IPS DF 19.7 (cell line): ENCODE results near the gene FBXL15.
"Not testable (repeated sequence)": the region's sequence is repeated elsewhere in the genome, so short reads cannot be mapped to it uniquely, and the experiment has no call there.

ENCODE experiments used
- DNase-seq: peaks from one replicate; pipeline ENCODE4 v3.0.0-alpha.2; 2013; ENCODE audit warnings: low read depth, low spot score

Gene FBXL15

DNA sequence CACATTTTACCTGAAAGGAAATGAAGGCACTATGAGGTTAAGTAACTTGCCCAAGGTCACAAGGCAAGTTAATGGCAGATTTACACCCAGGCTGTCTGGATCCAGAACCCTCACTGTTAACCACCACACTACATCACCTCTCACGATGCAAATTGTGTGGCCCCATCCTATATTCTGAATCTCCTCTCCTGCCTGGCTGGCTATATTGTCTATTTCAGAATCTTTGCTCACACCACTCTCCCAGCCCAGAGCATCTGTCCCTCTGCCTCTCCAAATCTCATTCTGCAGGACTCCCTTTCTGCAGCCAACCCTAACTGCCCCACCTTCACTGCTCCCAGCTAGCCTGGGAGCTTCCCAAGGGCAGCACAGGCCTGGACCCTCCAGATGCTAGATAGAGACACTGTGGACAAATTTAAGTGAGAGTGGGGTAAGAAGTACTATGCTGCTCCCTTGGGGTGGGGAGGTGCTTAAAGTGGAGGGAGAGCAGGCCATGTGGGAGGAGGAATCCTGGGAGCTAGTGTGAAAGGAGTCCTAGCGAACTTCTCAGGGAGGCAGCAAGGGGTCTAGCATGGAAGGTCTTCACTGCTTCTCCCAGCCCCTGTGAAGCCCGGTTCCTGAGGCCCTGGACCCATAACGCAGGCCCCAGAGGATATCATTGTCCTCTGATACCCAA lies 11.0 kb downstream of the FBXL15 start:
- no peak for DNase-seq

DNA sequence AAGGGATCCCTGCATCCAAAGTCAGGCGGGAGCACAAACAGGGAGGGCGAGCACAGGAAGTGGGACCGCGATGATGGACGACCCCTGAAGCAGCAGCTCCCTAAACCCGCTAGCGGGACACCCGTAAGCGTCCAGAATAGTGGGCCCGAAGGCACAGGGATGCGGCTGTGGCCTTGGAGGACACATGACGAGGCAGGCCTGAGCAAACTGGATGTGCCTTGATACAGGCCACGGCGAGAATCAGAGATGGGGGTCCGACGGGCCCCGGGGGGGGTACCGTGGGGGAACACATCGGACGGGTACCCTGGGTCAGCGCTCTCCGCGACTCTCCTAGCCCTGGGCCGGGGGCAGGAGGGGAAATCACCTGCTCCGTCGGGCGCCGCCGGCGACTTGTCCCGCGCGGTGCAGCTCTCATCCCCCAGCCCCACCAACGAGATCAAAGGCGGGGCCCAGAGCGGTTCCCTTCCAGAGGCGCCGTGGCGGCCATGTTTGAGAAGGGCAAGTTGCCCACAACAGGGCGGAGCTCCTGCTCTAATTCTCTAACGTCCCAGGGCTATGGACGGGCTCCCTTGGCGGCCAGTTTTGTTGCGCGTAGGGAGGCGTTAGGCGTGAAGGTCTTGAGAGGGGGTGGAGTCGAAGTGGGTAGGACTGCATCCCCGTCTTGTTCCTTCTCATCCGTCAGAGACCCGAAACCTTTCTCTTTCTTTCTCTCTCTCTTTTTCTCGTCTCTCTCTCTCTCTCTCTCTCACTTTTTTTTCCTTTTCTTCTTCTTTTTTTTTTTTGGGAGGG lies 11.7 kb downstream of the FBXL15 start, which contains the start of gene CUEDC2:
Gene CUEDC2, minus strand, starts transcription at position 413 of the 789 bp plus-strand sequence. CDS start 7,386 bp downstream, outside the sequence.
- DNase-seq: peak; percentile 90

DNA sequence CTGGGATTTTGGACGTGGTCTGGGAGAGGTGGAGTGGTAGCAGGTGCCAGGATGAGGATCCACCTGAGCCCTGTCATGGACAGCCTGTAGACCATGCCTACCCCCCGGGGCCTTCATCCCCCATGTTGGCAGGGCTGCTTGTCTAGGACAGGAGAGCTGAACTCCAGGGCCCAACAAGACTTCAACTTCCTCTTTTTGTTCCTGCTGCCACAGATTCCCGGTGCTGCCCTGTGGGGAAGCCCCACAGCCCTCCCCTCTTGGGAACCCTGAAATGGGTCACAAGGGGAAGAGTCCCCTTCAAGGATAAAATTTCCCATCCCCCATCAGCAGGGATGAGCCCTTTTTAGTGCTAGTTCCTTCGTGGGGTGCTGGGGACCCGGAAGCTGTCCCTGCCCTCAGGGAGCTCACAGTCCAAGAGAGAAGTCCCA lies 13.0 kb downstream of the FBXL15 start:
- DNase-seq: no peak

DNA sequence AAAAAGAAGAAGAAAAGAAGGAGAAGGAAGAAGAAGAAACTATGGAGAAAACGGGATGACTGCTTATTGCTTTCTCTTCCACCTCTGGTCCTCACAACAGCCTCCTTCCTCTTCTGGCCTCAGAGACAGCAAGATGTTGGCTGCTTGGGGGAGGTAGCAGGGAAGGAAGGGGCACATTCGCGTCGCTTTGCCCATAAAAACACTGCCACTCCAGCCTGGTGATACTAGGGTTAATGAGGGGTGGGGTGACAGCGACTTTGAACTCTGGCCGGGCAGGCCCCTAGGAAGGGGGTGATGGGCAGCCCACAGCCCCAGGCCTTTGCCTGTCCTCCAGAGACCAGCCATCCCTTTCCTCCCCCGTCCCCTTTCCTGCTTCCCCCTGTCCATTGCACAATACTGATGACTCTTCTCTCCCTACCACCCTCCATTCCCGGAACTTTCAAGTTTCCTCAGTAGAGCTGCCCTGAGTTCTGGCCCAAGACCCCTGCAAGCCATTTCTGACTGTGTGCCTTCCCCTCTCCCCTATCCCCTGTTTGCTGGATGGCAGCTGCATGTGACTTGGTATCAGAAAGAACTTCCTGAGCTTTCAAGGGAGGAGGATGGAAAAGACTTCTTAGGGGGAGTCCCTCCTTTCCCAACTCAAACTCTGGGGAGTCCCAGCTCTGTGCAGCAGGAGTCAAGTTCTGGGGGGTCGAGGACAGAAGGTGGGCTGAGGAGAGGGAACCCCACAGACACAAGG lies 13.9 kb downstream of the FBXL15 start:
- DNase-seq: no peak

DNA sequence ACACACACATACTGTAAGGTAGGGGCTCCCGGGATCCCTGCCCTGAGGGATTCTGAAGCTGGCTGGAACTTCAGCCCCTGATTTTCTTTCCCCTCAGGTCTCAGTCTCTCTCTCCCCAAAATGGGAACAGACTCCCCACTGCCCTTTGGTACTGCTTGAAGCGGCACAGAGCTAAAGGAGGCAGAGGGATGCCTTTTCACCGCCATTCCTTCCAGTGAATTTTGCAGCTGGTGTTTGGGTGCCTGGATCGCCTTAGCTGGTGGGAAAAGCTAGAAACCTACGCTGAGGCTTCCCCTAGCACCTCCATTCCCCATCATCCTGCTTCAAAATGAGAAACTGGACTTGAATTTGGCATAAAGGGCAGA lies 14.5 kb downstream of the FBXL15 start:
- DNase-seq: no peak

DNA sequence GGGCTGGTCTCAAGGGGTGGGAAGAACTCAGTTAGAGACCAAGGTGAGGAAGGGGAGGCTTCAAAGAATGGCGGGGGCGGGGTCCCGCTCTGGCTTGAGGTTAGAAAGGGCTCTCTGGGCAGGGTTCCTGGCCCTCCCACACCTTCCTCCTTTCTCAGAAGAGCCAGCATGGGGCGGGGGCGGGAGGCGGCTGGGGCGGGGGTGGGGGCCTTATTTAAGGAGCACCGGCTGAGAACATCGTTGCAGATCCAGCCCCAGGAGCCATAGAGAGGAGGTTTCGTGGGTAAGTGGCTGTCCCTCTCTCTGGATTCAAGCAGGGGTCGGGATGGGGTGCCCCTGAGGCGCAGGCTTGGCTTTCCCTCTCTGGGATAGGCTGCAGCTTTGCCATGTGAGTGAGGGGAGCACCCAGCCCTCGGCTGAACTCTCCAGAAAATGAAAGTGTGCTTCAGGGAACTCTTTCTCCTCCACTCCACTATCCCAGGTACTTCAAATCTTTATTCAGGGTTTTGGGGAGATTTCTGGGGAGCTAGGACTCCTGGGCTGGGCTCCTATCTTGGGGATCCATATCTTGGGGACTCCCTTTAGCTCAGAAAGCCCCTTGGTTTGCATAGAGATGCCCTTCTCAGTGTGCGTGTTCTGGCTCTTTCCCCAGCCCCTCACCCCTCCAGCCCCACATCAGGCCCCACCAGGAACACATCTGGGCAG lies 15.0 kb downstream of the FBXL15 start:
- DNase-seq: no peak

DNA sequence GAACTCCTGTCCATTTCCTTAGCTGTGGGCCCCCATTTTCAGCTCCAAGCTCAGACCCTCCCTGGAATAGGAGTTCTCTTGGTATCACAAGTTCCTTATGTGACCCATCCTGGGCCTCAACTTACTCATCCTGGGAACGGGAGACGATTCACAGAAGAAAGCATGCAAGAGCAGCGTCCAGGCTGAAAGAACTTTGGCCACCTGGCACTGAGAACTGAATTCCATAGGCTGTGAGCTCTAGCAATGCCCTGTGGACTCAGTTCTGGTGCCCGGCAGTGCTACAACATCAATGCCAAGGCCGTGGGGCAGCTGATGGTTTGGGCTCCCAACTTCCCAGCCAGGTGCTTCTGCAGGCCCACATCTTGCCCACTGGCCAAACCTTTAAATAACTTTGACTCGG lies 15.7 kb downstream of the FBXL15 start:
- DNase-seq: no peak

DNA sequence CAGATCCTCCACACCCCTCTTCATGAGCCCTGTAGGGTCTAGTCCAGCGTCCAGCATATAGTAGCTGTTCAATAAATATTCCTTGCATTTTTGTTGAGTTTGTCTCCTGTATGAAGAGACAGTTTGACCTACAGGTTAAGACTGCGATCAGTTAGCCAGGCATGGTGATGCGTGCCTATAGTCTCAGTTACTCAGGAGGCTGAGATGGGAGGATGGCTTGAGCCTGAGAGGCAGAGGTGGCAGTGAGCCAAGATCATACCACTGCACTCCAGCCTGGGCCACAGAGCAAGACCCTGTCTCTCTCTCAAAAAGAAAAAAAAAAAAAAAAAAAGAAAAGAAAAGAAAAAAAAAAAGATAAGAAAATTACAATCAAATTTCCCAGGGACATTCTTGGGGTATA lies 16.9 kb downstream of the FBXL15 start:
- DNase-seq: no peak

DNA sequence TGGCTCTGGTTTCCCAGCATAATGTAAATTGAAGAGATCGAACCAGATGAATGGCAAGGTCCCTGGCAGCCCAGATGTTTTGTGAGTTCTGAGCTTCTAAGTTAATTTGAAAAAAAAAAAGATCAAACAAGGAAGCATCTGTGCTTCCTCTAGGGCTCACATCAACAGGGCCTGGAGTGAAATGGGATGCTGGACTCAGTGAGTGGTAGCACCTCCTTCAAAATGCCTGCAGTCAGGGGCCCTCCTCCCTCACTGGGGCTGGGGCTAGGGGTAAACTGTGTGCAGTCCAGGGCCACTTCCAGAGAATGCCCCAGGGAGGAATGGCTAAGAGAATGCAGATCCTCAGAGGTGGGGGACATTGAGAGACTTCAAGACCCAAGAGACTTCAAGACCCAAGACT lies 17.7 kb downstream of the FBXL15 start:
- DNase-seq: no peak

DNA sequence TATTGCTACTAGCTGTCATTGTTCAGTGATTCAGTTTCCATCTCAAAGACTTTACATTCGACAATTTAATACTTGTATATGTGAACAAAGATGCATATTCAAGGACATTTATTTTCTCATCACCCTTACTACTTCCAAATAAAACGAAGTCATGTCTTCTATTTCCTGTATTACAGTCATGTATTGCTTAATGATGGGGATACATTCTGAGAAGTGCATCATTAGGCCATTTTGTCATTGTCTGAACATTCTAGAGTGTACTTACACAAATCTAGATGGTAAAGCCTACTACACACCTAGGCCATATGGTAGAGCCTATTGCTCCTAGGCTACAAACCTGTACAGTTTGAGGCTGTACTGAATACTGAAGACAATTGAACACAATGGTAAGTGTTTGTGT lies 24.2 kb downstream of the FBXL15 start:
- DNase-seq: no peak

DNA sequence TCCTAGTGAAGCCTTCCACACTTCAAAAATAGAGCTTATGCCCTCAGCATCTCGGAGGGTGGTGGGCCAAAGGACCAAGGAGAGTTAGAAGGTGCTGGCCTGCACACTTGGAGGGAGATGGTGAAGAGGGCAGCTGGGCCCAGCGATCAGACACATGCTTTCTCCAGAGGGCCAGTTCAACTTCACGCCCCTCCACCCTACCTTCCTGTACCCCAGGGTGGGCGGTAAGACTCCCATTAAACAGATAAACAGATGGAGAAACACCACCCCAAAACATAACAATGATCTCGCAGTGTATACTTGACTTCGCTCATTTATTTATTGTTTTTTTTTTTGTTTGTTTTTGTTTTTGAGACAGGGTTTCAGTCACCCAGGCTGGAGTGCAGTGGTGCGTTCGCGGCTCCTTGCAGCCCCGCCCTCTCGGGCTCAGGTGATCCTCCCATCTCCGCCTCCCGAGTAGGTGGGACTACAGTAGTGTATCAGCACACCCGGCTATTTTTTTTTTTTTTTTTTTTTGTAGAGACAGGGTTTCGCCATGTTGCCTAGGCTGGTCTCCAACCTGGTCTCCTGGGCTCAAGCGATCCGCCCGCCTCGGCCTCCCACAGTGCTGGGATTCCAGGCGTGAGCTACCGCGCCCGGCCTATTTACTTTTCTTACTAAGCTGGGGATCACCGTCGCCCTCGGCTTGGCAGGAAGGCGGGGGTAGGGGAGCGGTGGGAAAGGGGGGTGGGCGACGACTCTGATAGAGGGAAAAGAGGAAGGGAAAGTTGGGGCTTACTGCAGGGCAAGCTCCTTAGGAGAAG lies 28.9 kb downstream of the FBXL15 start:
- no peak for DNase-seq

DNA sequence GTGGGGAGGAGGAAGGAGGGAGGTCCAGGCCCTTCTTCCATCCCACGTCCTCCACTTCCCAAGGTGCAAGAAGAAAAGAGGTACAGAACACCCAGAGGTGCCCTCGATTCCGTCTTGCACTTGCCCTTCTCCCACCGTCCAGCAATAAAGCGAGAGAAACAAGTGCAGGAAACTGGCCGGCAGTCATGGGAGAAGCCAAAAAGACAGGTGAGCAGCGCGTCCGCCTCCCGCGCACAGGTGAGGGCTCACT lies 29.4 kb downstream of the FBXL15 start:
- no peak for DNase-seq

DNA sequence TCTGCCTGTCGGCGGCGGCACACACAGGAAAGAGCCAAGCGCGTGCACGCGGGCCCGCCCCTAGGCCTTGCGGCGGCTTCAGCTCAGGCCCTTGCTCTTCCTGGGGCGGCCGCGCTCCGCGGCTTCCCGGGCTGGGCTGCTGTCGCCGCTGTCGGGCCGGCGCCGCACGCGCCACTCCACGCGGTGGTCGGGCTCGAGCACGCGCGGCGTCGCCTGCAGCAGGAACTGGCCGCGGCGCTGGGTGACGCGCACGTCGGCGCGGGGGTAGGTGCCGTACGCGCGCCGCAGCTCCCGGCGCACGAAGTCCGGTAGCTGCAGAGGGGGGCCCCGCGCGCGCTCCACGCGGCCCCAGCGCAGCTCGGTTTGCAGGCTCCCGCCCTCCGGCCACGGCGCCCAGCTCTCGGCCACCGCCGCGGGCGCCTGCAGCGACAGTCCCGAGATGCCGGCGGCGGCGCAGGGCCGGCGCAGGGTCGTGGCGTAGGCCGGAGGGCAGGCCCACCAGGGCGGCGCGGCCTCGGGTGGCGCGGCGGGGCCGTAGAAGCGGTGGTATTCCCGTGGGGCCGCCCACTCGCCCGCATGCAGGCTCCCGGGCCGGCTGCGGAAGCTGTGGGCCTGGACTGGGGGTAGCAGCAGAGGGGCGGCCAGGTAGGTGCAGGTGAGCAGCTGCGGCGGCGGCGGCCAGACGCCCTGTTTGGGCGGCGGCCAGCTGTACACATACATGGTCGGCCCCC lies 29.9 kb downstream of the FBXL15 start:
- DNase-seq: no peak

DNA sequence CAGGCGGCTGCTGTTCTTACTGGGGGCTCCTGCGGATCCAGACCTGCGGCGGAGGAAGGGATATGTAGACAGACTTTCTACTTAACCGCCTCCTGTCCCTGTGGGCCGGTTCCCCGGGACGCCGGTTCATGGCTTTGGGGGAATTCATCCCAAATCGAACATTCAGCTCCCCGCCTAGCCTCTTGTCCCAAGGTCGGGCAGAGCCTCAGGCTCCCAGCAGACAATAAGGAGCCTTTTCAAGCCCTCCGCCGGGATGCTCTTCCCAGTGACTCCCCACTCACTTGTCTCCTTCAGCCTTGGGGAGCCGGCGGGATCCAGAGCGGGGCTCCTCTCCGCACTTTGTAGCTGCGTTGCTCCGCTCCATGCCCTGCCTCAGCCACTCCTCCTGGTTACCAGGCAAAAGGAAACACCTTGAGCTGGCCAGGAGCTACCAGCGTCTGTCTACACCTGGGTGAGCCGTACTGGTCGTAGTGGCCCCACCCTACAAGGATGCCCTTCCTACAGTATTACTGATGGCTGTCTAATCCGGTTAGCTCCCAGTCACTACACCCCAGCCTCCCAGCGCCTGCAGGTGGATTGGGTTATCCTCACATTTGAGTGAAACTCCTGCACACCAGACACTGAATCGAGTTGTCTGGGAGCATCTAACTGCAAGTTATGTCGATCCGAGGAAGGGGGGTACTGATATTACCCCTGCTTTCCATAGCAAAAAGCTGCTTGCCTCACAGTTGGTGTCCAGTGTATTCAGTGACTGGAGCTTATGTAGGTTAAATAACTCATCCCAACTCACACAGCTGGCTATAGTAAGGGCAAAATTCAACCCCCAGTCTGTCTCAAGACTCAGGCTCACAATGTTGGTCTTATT lies 30.7 kb downstream of the FBXL15 start, which contains the start of gene C10orf95:
Gene C10orf95, minus strand, starts transcription at position 439 of the 865 bp plus-strand sequence. CDS start 450 bp downstream, outside the sequence.
- no peak for DNase-seq

DNA sequence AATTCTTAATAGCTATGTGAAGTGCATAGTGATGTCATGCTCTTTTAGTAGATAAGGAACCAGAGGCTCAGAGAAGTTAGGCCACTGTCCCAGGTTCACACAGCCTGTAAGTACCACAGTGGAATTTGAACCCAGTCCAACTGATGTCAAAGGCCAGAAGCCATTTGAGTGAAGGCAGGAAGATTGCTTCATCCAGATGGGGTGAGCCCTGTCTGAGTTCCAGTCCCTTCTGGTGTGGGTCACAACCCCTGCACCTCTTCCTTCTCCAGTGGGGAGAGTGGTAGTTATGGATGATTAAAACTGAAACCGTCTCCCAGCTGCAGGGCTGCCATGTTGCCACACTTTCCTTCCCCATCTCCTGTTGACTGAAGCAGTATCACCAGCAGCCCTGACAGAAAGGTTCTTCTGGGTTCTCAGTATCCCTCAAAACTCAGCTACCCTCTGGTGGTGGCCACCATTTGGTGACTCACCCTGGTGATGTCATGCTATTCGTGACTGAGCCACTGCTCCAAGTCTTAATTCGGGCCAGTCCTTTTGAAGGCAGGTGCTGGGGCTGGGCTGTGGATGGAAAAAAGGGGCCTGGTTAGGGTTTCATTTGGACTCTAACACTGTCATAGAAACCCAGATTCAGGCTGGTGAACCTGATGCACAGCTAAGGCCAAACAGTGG lies 32.2 kb downstream of the FBXL15 start:
- no peak for DNase-seq

DNA sequence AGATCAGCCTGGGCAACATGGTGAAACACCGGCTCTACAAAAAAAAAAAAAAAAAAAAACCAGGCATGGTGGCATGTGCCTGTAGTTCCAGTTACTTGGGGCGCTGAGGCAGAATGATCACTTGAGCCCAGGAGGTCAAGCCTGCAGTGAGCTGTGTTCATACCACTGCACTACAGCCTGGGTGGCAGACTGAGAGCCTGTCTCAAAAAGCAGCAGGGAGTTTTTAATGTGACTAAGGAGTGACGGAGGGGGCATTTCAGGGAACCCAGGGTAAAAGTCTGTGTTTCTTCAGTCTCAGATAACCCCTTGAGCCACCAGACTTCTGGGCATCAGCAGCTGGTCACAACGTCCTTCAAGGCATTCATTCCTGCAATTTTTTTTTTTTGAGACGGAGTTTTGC lies 32.9 kb downstream of the FBXL15 start:
- no peak for DNase-seq

DNA sequence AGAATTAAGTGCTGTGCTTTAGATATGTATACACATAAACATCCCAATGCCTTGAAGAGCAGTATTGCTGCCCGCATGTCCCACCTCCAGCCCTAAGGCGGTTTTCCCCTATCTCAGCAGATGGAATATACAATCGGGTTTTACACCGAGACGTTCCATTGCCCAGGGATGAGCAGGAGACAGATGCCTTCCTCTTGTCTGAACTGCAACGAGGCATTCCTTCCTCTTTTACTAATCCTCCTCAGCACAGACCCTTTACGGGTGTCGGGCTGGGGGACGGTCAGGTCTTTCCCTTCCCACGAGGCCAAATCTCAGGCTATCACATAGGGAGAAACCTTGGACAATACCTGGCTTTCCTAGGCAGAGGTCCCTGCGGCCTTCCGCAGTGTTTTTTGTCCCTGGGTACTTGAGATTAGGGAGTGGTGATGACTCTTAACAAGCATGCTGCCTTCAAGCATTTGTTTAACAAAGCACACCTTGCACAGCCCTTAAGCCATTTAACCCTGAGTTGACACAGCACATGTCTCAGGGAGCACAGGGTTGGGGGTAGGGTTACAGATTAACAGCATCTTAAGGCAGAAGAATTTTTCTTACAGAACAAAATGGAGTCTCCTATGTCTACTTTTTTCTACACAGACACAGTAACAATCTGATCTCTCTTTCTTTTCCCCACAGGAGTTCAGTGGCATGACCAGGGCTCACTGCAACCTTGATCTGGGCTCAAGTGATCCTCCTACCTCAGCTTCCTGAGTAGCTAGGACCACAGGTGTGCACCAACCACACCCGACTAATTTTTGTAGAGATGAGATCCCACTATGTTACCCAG lies 34.2 kb downstream of the FBXL15 start:
- DNase-seq: not testable (repeated sequence)

DNA sequence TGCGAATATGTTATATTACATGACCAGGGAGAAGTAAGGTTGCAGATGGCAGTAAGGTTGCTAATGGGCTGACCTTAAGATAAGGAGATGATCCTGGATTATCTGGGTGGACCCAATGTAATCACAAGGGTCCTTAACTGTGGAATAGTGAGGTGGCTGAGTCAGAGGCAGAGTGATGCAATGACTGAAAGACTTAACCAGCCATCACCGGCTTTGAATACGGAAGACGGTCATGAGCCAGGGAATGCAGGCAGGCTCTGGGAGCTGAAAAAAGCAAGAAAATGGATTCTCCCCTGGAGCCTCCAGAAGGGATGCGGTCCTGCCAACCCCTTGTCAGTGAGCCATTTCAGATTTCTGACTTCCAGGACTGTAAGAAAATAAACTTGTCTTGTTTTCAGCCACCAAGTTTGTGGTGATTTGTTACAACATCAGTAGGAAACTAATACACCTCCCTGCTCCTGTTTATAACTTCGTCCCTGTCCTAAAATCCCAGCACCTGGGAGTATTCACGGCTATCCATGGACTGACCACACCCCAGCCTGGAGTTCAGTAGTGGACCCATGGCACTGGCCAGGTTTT lies 35.3 kb downstream of the FBXL15 start:
- no peak for DNase-seq
